Gastroesophageal sphincter (tissue), 4 donors: ENCODE results near the gene ATF6. TPM values are rescaled to one million over a fixed set of nuclear protein-coding genes. Genes with fewer than 3 reads are reported as not detected.

Source experiments
- ATAC-seq: fragments of 150-250 bp; one replicate; pipeline ENCODE4 v1.9.1; 2016; ENCODE audit warnings: mild to moderate bottlenecking, moderate library complexity
- H3K27ac ChIP-seq, 4 donors: fragments of 200-600 bp; sonication (generic) in 3 of 4; 1 replicate in 3 of 4; 2 replicates in 1 of 4; pipeline ENCODE4 v1.5.1; 2016 to 2019
- H3K27me3 ChIP-seq: fragments of 200-600 bp; sonication (generic); one replicate; pipeline ENCODE4 v1.5.1; 2019
- H3K36me3 ChIP-seq, 2 donors: fragments of 200-600 bp; sonication (generic); one replicate each; pipeline ENCODE4 v1.5.1; 2019; ENCODE audit warnings: control low read depth in 1 of 2
- H3K4me1 ChIP-seq, 3 donors: fragments of 200-600 bp; sonication (generic); 1 replicate in 2 of 3; 2 replicates in 1 of 3; pipeline ENCODE4 v1.5.1; 2016 to 2019; ENCODE audit warnings: control low read depth in 2 of 3
- H3K4me3 ChIP-seq, 2 donors: fragments of 200-600 bp; sonication (generic); one replicate each; pipeline ENCODE4 v1.5.1; 2019; ENCODE audit warnings: mild to moderate bottlenecking in 1 of 2, moderate library complexity in 1 of 2
- H3K9me3 ChIP-seq, 3 donors: fragments of 200-600 bp; sonication (generic); one replicate each; pipeline ENCODE4 v1.5.1; 2017 to 2019; ENCODE audit warnings: control low read depth in 2 of 3
- CTCF ChIP-seq, 4 experiments: fragments of 200-600 bp in 2 of 4; fragments of 450-650 bp in 2 of 4; sonication (generic) in 1 of 4; IDR thresholded peaks; one replicate each; pipeline ENCODE4 v1.5.1; 2017 to 2019; ENCODE audit warnings: antibody characterized with exemption in 4 of 4, mild to moderate bottlenecking in 2 of 4, moderate library complexity in 2 of 4
- EP300 ChIP-seq: sonication (generic); formaldehyde crosslinking; IDR thresholded peaks from one replicate; pipeline ENCODE4 v1.6.1; 2017; ENCODE audit warnings: antibody characterized with exemption, mild to moderate bottlenecking
- POLR2A ChIP-seq, 2 donors: fragments of 450-650 bp; IDR thresholded peaks; one replicate each; pipeline ENCODE4 v1.6.1; 2017; ENCODE audit warnings: antibody characterized with exemption in 2 of 2, mild to moderate bottlenecking in 2 of 2, moderate library complexity in 1 of 2
- POLR2AphosphoS5 ChIP-seq: sonication (generic); formaldehyde crosslinking; IDR thresholded peaks from one replicate; pipeline ENCODE4 v1.6.1; 2017; ENCODE audit warnings: antibody characterized with exemption
- WGBS, 2 donors: methylation state at CpG; one replicate each; pipeline ENCODE4 v1.1.5; 2018; ENCODE audit warnings: low coverage in 1 of 2; 5-methylcytosine and 5-hydroxymethylcytosine counted together
- total RNA-seq, 4 donors: library from RNA; depleted of rRNA; stranded (reverse); fragments of >200 nt; gene quantifications; one replicate each; pipeline ENCODE4 v1.1.0, GENCODE V29; 2016

ATF6 gene
- total RNA-seq, 4 donors from 2014 or later: 28.6 to 32.4 (median 29.7) TPM

- no peak for TF ChIP-seq POLR2A (IDR thresholded peaks at IDR 0.05)
- TF ChIP-seq CTCF (IDR thresholded peaks at IDR 0.05): no peak
- TF ChIP-seq POLR2AphosphoS5: peak; percentile 8
- TF ChIP-seq EP300: no peak
- Histone ChIP-seq H3K9me3 (no peaks in the 10 kb centered on the region), H3K36me3 (no peaks in the 10 kb centered on the region), H3K27ac (peak overlapping the region in 3 of 4 donors; percentile 54 to 57 (median 54)), H3K27me3 (peaks cover 3% of the 10 kb centered on the region), H3K4me1 (no peaks in the 10 kb centered on the region), H3K4me3 (peak overlapping the region in 1 of 2 donors; percentile 19)
- WGBS, 2 donors: 92% methylated on average over 4 of the region's 5 CpGs; no CpG with 5 or more reads in 1 of the 2 donors
- ATAC-seq: peak; percentile 68
Observed at GRCh38 chr1:162003830-162004215, 237.7 kb downstream of the ATF6 start.

- H3K27ac ChIP-seq: peak overlapping the region in 2 of 4 donors; percentile 37 to 54
- WGBS, 2 donors: 96% methylated on average over 3 of the region's 3 CpGs; no CpG with 5 or more reads in 1 of the 2 donors
- no peaks in the 10 kb centered on the region for H3K36me3 ChIP-seq
- H3K4me3 ChIP-seq: no peak overlapping the region
- H3K4me1 ChIP-seq: no peaks in the 10 kb centered on the region
- no peaks in the 10 kb centered on the region for H3K9me3 ChIP-seq
- peaks cover 5% of the 10 kb centered on the region for H3K27me3 ChIP-seq
- ATAC-seq: no peak
- TF ChIP-seq POLR2A (IDR thresholded peaks at IDR 0.05): no peak
- no peak for TF ChIP-seq EP300
Observed at GRCh38 chr1:162004441-162004950, 238.4 kb downstream of the ATF6 start.

GRCh38 chr1:162006081-162006480 is 240.0 kb downstream of the ATF6 start:
- Histone ChIP-seq H3K4me1 (no peaks in the 10 kb centered on the region), H3K9me3 (no peaks in the 10 kb centered on the region), H3K27me3 (peaks cover 14% of the 10 kb centered on the region), H3K27ac (no peak overlapping the region), H3K36me3 (no peaks in the 10 kb centered on the region), H3K4me3 (no peak overlapping the region)
- TF ChIP-seq CTCF (IDR thresholded peaks at IDR 0.05) (no peak), POLR2AphosphoS5 (no peak), POLR2A (IDR thresholded peaks at IDR 0.05) (no peak), EP300 (no peak)
- WGBS, 2 donors: 87% methylated on average over 4 of the region's 6 CpGs; no CpG with 5 or more reads in 1 of the 2 donors
- ATAC-seq: no peak

- no peak for ATAC-seq
- no peak for TF ChIP-seq EP300
- TF ChIP-seq CTCF (IDR thresholded peaks at IDR 0.05): no peak
- no peak for TF ChIP-seq POLR2A (IDR thresholded peaks at IDR 0.05)
- no peak for TF ChIP-seq POLR2AphosphoS5
- Histone ChIP-seq H3K4me3 (no peak overlapping the region), H3K9me3 (no peaks in the 10 kb centered on the region), H3K36me3 (no peaks in the 10 kb centered on the region), H3K27ac (no peak overlapping the region), H3K4me1 (no peaks in the 10 kb centered on the region), H3K27me3 (peaks cover 12% of the 10 kb centered on the region)
- WGBS, 2 donors: 60% methylated on average over 1 of the region's 3 CpGs; no CpG with 5 or more reads in 1 of the 2 donors
Observed at GRCh38 chr1:162007466-162007865, 241.3 kb downstream of the ATF6 start.

- ATAC-seq: no peak
- H3K4me1 ChIP-seq: no peaks in the 10 kb centered on the region
- H3K27me3 ChIP-seq: peaks cover 11% of the 10 kb centered on the region
- H3K9me3 ChIP-seq: peaks cover 0 to 8% (median 0%) of the 10 kb centered on the region in 3 donors
- no peak overlapping the region for H3K27ac ChIP-seq
- no peak overlapping the region for H3K4me3 ChIP-seq
- TF ChIP-seq CTCF (IDR thresholded peaks at IDR 0.05): no peak
- no peak for TF ChIP-seq EP300
- H3K36me3 ChIP-seq: no peaks in the 10 kb centered on the region
- WGBS, 2 donors: 60 to 67% methylated on average over 1 to 2 of the region's 5 CpGs
Observed at GRCh38 chr1:162008799-162009198, 242.7 kb downstream of the ATF6 start.
